GM18519 (cell line): Measurements from ENCODE around the gene CD248.
"Not testable (repeated sequence)": the region's sequence is repeated elsewhere in the genome, so short reads cannot be mapped to it uniquely, and the experiment has no call there.

Experiments used
- ATAC-seq: cut with Tn5 transposase; IDR thresholded peaks from one replicate; pipeline ENCODE4 v1.9.1; 2021; ENCODE audit warnings: mild to moderate bottlenecking, moderate library complexity; ENCODE audit not compliant: unreplicated experiment, low FRiP score

CD248 gene

GRCh38 chr11:66329165-66329673, 12.4 kb upstream of the CD248 start:
- no peak for ATAC-seq

- no peak for ATAC-seq
Observed at GRCh38 chr11:66328302-66329144, 11.7 kb upstream of the CD248 start.

- no peak for ATAC-seq
Observed at GRCh38 chr11:66328031-66328301, 11.1 kb upstream of the CD248 start.

- ATAC-seq = no peak
Observed at GRCh38 chr11:66327171-66328030, 10.6 kb upstream of the CD248 start.

GRCh38 chr11:66326261-66327111, 9.6 kb upstream of the CD248 start:
- no peak for ATAC-seq

GRCh38 chr11:66325263-66325671, 8.4 kb upstream of the CD248 start:
- no peak for ATAC-seq

GRCh38 chr11:66324664-66325063, 7.8 kb upstream of the CD248 start:
- no peak for ATAC-seq

GRCh38 chr11:66323684-66324083, 6.8 kb upstream of the CD248 start:
- ATAC-seq = no peak

- ATAC-seq = no peak
Observed at GRCh38 chr11:66322732-66323427, 6.0 kb upstream of the CD248 start.

GRCh38 chr11:66321606-66322005, 4.8 kb upstream of the CD248 start:
- no peak for ATAC-seq

GRCh38 chr11:66320748-66321147, 3.9 kb upstream of the CD248 start:
- not testable (repeated sequence) for ATAC-seq

- ATAC-seq = not testable (repeated sequence)
Observed at GRCh38 chr11:66320289-66320688, 3.4 kb upstream of the CD248 start.

- no peak for ATAC-seq
Observed at GRCh38 chr11:66318600-66318970, 1.7 kb upstream of the CD248 start.

- no peak for ATAC-seq
Observed at GRCh38 chr11:66317723-66318599, 1.1 kb upstream of the CD248 start.

GRCh38 chr11:66317322-66317722, 478 bp upstream of the CD248 start:
- no peak for ATAC-seq

GRCh38 chr11:66315921-66316811, 678 bp downstream of the CD248 start:
- ATAC-seq = no peak

GRCh38 chr11:66315498-66315885, 1.4 kb downstream of the CD248 start:
- ATAC-seq = no peak
